NCI-H446 (cell line): Measurements from ENCODE around the gene SHB.

Experiments used
- DNase-seq, 2 experiments: peaks; one replicate each; lab custom pipeline; 2025; lab: John Stamatoyannopoulos, UW

SHB gene

DNA sequence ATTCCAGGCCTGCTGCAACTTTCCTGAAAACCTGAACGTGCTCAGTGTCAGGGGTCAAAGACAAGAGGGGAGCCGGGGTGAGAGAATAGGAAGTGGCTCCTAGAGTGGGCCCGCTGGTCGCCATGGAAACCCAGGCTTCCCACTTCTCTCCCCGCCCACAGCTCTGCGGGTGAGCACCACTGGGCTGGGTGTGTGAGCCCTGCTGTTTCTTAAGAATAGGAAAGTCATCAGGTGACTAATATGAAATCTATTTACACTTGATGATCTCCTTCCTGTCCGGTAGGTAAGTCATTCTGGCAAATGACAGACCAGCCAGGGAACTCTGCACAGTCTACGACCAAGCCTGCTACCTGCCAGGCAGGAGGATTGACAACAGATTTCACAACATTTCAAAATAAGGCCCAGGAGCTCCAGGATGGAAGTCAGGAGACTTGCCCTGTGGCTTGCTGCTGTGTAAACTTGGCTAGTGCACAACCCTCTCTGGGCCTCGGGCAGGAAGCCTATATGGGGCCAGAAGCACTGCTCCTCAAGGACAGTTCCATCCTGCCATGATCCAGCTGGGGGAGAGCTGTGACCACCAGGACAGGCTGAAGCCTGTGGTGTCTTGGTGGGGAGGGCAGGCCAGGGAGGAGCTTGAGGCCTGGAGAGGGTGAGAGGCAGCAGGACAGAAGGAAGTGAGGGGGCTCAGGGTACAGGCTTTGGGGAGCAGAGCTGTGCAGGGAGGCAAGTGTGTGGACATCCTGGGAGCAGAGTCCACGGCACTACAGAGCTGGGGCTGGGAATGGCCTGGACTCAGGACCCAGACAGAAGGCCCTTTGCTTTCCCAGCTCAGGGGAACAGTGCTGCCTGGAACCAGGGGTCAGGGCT lies 60.6 kb downstream of the SHB start:
- DNase-seq = no peak

DNA sequence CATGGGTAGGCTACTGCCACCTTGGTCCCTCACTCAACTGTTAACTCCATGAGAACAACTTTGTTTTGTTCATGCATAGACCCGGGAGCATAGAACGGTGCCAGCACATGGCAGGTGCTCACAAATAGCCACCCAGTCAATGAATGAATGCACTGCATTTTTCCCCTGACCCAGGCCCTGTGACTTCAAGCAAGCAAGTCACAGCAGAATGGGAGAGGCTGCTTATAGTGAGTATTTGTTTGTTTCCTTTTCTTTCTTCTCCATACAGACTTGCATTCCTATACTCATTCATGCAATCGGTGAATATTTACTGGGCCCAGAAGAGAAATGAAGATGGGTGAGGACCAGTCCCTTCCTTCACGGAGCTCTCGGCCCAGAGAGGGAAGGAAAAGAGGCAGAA lies 62.0 kb downstream of the SHB start:
- DNase-seq = no peak

DNA sequence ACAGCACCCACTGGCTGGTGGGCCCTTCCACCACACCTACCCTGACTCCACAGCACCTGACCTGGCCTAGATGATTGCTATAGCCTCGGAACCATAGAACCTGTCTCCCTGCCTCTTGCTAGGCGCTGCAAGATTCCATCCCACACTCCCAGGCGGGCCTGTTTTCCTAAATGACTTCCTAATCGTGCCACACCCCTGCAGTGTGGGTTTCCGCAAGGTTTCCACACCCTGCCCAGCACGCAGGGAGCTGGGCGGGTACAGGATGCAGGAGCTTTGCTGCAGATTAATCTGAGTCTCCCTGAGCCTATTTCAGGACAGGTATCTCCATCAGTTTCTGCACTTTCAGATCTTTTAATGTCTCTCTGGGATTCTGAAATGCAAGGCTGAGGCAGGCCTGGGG lies 62.9 kb downstream of the SHB start:
- no peak for DNase-seq

DNA sequence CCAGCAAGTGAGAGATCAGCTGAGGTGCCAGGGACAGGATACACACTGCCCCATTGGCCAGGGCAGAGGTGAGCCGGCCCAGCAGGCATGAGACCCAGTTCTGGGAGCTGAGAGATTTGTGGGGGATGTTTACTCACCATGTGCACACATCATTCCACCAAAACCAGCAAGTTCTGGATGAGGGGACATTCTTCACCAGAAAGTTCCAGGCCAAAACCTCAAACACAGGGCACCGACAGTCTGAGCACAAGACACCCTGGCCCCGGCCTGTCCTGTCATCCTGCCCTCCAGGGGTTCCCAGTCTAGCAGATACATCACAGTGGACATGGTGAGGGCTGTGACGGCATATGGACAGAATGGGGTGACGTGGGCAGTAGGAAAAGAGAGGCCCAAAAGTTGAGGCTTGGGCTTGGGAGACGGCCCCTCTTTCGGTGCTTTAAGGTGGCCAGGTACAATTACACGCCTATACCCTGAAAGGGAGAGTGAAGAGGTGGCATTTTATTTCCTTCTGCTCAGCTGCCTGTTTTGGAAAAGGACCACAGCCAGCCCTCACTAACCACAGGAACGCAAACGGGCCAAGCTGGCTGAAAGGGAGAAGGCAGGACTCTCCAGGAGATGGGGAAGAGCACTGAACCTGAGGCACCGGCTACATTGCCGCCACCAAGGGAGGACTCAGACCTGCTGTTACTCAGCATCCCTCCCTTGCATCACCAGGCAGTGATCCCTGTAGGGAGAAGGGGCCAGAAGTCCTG lies 64.0 kb downstream of the SHB start:
- DNase-seq = no peak

DNA sequence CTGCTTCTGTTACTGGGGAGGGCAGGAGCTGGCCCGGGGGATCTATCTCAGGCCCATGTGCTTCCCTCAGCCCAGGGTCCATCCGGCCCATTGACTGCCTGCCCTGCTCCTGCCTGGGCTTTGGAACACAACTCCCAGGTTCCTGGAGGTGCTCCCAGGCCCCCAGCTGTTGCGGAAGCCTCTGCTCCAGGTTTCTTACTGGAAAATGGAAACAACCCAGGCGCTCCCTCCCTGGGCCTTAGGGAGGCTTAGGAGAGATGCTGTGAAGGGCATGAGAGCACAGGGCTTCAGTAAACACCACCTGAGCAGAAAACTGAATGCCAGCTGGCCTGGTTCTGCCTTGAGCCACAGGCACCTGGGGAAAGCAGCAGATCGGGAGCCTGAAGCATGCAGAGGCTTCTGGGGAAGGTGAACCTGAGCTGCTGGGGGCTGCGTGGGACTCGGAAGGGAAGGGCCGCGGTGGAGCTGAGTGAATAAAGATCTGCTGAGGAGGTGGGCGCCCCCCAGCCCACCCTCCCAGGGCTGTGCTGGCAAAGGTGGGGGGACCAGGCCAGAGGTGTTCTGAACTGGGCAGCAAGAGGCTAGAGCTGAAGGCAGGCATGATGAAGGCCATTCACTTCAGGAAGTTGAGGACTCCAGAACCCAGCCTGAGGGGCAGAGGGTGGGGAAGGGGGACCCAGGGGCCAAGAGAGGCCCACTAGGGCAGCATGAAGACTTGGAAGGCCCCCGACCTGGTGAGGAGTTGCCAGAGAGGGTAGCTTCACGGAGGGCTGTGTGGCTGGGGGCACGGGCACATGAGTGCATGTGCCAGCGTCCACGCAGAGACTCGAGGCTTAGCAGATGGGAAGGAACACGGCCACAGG lies 64.8 kb downstream of the SHB start:
- no peak for DNase-seq

DNA sequence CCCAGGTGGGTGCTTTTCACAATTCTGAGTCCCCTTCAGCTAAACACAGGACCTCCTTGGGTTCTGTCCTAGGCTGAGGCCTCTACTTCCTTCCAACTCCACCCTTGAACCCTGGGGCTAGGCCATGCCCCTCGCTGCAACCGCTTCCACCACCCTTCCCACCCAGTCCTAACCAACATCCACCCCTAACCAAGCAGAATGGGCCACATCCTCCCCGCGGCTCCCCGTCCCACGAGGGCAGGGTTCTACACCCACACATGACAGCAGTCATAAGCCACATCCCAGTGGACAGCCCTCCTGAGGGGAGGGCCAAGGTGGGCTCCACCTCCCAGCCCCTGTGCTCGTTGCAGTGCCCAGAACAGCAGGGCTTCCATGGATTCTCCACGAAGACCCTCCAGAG lies 65.8 kb downstream of the SHB start:
- DNase-seq = no peak

DNA sequence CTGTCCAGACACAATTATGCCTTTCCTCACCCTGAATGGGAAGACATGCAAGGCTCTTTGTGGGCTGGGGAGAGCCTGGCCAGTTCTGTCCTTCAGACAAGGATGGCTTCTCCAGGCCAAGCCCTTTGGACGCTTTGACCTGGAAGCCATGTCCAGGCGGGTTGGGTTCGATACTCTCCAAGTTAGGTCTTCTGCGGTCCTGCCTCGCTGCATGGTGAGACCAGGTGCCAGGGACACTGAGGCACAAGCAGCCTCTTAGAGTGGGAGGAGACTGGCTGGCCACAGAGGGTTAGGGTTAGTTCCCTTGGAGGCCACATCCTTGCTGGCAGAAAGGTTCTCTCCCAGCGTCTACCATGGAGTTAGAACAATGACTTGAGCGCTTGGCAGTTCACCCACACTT lies 67.6 kb downstream of the SHB start:
- DNase-seq = no peak

DNA sequence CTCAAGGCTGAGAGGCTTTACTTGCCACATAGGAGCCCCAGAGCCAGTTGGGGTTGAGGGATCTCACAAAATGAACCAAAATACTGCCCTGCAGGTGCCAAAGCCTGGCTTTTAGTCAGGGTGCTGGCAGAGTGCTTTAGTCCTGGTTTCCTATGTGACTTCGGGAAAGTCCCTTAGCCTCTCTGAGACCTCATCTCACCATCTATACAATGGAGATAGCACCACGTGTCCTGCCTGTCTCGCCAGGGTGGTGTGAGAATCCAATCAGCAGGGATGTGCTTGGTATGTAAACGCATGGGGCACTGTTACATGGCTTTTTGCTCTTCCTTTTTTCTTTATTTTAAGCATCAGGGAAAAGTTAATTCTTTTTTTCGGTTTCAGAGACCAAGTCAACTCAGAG lies 68.3 kb downstream of the SHB start:
- DNase-seq = no peak

DNA sequence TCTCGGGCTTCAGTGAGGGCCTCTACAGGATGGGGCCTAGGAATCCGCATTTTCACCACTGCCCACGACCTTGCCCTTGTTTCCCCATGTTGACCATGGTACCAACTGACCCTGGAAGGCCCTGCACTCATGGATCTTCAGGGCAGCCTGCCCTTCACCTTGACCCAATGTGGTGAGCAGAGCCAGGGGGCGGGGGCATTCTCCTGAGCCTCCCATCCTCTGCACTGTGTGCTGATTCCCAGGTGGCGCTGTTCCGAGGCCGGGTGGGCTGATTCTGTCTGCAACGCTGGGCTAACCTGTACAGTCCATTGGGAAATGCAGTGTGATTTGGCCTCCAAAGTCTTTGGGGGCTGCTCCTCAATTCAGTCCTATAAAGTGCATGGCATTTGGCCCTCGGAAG lies 68.7 kb downstream of the SHB start:
- DNase-seq = no peak

DNA sequence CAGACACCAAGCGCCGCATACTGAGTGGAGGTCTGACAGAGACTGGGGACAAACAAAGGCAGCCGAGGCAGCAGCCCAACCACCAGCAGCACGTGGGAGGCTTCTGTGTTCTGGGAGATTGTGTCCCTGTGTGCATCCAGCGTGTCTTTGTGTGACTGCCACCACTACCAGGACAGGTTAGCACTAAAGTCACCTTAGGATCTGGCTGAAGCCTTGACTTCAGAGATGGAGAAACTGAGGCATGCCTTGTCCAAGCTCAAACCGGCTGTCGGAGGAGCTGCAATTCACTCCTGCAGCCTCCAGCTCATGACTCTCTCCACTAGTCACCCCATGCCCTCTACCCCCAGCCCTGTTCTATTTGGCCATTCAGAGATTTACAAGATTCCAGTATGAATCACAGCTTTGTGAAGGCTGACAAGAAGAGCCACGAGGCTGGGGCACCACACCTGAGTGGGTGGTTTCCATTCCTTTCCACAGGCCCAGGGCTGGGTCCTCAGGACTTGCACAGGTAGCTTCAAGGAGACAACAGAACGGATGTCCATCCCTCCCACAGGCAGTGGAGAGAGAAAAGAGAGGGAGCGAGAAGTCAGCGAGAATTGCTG lies 69.3 kb downstream of the SHB start:
- no peak for DNase-seq

DNA sequence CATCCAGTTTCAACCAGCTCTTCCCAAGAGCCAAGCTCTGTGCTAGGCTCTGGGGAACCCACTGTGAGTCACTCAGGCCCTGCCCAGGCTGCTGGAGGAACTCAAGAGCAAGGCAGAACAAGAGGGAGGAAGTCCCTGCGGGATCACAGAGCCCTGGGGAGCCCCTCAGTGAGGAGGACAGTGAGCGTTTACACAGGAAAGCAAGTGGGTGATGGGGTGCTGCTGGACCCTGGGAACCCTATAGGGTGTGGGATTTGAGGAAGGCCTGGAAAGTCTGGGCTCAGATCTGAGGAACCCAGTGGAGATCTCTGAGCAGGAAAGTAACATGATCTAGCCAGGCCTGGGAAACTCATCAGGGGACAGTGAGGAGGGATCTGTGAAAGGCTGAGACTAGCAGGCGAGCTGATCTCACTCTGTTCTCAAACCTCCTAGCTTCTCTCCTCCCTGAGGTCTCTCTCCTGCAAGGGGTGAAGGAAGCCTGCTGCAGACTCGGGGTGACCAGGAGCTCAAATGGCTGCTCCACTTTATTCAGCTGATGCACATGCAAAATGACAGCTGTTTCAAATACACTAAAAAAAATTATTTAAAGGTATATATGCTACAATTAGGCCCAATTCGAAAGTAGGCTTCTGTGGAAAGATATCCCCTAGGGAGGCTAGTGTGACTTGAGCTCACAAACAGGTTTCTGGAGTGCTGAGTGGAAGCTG lies 70.0 kb downstream of the SHB start:
- no peak for DNase-seq

DNA sequence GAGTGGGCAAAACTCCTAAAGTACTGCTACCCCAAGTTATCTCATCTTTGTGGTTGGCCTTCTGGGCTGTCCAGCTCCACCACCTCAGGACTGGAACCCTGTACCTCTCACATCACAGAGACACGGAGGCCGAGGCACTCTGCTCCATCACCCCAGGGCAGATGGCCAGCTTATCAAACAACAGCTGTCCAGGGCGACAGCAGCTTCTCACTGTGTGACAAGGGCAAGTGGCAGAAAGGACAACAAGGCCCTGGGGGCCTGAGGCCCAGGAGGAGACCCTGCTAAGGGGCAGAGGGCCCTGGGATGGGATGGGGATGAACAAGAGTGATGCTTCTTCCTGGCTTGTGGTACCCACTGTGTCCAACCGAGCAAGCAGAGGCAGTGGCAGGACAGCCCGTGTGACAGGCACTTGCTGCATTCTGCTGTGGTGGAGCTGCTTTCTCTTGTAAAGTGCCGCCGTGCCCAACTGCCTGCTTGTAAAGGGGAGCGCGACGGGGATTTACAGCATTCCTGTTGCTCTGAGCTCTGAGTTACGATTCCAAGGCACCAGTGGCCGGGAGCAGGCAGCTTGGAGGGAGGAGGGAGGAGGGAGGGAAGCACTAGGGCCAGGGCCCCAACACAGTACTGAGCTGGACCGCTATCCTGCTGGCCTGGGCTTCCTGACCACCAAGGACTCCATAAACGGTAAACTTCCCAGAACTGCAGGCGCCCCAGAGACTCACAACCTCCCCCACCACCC lies 71.2 kb downstream of the SHB start:
- no peak for DNase-seq

DNA sequence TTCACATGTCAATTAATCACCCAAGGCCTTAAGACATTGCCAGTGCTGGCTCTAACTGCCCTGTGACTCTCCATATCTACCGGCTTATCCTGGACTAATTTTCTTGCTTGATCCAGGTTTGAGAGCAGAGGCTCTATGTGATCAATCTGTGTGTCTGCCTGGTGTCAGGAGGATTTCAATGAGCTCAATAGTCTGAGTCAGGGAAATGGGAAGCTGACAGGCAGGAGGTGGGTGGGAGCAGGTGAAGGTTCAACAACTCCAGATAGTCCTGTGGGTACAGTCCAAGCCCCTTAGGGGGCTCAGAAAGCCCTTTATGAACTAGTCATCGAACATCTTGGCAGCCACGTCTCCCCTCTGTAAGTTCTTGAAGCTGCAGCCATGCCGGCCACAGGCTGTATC lies 72.2 kb downstream of the SHB start:
- DNase-seq = no peak

DNA sequence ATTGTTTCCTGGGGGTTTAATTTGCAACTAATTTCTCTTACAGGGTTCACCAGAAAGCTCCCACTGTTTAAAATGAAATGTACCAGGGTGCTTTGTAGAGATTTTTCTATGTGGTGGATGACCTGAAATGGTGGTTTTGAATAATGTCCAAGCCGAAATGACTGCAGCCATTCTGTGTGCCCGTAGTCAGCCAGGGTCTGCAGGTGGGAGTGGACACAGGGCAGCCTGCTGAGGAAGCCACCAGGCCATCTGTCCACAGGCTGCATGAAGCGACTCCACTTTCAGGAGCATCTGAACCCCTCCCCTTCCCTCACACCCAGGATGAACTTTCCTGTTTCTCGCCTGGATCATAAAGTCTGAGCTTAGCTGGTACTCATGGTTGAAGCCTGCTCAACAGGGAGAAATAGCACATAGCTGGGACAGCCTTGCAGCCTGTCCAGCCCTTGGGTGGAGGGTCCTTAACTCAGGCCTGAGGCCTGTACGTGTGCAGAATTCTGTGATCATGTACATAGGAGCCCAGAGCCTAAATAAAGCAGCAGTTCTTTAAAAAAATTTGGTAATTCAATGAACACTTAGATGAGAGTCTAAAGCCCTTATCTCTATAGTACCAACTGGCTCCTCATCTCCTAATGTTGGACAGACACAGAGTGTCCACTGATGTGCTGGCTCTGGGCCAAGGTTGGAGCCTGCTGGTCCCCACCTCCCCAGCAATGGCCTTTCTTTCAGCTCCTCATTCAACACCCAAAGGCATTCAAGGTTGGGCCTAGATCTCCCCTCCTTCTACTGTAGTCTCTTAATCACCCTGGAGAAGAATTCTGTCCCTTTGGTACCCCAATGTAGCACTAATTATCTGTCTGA lies 72.8 kb downstream of the SHB start:
- no peak for DNase-seq

DNA sequence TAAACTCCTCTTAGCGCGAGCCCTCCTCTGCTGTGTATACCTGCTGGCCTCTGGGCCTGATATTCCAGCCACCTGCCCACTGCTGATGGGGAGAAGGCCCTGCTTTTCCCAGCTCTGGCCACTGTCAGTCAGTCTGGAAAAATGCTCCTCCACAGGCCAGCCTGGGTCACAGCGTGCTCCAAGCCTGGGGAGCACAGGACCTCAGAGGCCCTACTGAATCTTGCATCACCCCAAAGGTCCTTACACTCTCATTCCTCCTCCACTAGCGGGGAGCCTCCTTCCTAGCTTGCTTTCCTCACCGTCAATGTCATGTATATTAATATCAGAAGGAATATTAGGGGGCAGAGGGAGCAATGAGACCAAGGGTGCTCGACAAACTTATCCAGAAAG lies 73.7 kb downstream of the SHB start:
- no peak for DNase-seq

DNA sequence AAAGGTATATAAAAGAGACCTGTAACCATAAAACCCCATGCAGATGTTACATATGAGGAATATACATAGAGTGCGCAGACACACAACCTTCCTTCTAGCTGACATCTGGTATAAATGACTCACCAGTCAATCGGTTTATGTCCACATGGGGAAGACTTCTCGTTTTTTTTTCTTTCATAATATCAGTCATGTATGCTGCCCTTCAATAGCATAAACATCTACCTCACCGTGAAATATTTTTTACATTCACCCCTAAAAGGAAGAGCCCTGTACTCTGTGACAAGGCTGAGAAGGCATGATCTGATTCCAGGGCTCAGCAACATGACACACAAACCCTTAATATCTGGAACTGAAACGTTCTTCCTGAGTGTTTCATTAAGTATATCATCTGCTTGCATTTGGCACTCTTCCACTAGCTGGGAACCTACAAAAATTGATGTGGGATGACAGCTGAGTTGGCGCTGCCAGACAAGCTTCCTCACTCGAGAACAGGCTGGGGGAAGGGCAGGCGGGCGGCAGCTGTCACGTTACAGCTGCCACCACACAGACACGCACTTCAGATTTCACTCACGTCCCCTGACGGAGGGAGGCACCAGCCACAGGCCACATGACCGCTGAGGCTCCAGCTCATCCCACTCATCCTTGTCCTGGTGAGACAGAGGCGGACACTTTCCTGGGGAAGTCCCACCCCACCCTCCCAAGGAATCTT lies 74.2 kb downstream of the SHB start:
- peak; percentile 81 to 94 for DNase-seq

DNA sequence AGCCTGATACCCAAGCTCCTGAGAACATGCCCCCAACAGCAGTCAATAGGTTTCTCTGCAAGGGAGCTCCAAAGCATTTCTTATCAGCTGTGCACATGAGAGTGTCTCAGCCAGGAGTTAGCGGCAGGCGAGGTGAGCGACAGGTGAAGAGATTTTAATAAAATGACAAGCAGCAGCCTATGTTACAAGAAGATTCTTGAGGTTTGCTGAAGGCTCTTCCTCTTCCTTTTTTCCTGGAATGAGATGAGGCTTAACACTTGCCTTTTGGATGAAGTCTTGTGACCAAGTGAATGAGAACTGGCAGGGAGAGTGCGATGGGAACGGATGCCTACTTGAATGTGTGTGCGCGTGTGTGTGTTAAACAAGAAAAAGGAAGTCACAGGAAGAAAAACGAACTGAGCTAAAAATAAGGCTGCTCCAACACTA lies 76.1 kb downstream of the SHB start:
- no peak for DNase-seq

DNA sequence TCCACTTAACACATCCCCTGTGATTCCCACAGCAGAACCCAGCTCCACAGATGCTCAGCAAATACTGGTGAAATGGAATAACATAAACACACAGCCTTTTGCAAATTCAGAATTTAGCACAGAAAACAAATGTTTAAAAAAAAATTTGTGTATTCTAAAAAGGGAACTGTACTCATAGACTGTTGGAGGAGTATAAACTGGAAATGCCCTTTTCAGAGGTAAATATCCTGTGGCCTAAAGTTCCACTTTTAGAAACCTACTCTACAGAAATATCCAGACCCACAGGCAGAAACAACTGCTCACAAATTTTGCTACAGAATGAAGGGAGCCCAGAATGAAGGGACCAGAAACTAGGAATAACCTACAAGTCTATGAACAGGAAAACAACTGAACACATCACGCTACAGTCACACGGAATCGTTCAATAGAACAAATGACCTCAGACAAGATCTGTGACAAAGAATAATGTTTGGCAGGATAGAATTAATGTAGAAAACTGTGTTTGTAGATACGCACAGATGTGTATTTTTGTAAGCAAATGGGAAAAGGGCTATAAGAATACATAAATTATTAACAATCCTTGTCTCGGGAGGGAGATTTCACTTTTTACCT lies 78.5 kb downstream of the SHB start:
- DNase-seq = no peak

DNA sequence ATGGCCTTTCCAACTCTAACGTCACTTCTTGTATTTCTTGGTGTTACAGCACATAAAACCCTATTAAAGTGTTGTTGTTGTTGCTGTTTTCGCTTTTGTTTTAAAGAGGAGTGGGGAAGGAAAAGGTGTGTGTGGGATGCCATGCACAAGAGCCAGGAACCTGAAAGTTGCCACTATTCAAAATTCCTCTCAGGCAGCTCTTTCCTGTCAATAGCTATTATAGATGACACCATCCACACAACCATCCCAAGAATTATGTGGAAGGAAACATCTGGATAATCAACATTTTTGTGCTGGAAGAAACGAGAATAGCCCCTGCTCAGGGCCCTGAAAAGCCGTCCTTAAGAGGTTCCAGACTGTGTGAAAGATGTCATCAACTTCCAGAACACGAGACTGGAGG lies 79.3 kb downstream of the SHB start:
- no peak for DNase-seq
